HFFc6 (cell line): ENCODE data around the gene ABI1. TPM values are rescaled to one million over a fixed set of nuclear protein-coding genes. Genes with fewer than 3 reads are reported as not detected.

Source experiments
- DNase-seq: peaks from one replicate; pipeline ENCODE4 v3.0.0-alpha.2; 2018
- H3K27ac Mint-ChIP-seq: 2 replicates; pipeline ENCODE4 v1.8.0; 2020; ENCODE audit warnings: mild to moderate bottlenecking, mixed read lengths
- H3K27me3 Mint-ChIP-seq: 2 replicates; pipeline ENCODE4 v1.8.0; 2021; ENCODE audit warnings: mild to moderate bottlenecking, moderate library complexity, mixed read lengths; ENCODE audit not compliant: insufficient read depth
- H3K36me3 Mint-ChIP-seq: 2 replicates; pipeline ENCODE4 v1.8.0; 2021; ENCODE audit warnings: low read depth, mixed read lengths
- H3K4me1 Mint-ChIP-seq: 2 replicates; pipeline ENCODE4 v1.8.0; 2020; ENCODE audit warnings: low read depth, mixed read lengths
- H3K4me3 Mint-ChIP-seq: 2 replicates; pipeline ENCODE4 v1.8.0; 2020; ENCODE audit warnings: mild to moderate bottlenecking, moderate library complexity, mixed read lengths
- H3K9me3 Mint-ChIP-seq: 2 replicates; pipeline ENCODE4 v1.8.0; 2020; ENCODE audit warnings: mild to moderate bottlenecking, mixed read lengths
- total RNA-seq, 6 experiments: library from RNA; stranded (reverse); fragmentation: NEBNext Ultra II Directional; extraction: Animal tissue kit (Norgen Biotek cat#: 25700); gene quantifications; 2 replicates in 1 of 6; 3 replicates in 5 of 6; pipeline ENCODE4 v1.2.3, GENCODE V29; 2021
- TF ChIP-seq, protein P1 (sequence below): fragments of 200-600 bp; sonication (generic); IDR thresholded peaks from 2 replicates; pipeline ENCODE4 v1.5.0; 2021; ENCODE audit warnings: antibody characterized with exemption, mild to moderate bottlenecking

ABI1 gene
- total RNA-seq, 6 experiments from 2014 or later: 48.0 to 56.5 (median 53.3) TPM

GRCh38 chr10:26746061-26746460 lies 114.7 kb downstream of the ABI1 start:
- Mint-ChIP-seq H3K27ac (peak overlapping the region; percentile 8; the same call in 1 of the 2 replicates), H3K4me3 (no peak overlapping the region), H3K4me1 (peaks cover 14% of the 10 kb centered on the region), H3K36me3 (peaks cover 20% of the 10 kb centered on the region), H3K27me3 (peaks cover 2% of the 10 kb centered on the region), H3K9me3 (no peaks in the 10 kb centered on the region)
- no peak for DNase-seq
- TF ChIP-seq, protein P1, sequence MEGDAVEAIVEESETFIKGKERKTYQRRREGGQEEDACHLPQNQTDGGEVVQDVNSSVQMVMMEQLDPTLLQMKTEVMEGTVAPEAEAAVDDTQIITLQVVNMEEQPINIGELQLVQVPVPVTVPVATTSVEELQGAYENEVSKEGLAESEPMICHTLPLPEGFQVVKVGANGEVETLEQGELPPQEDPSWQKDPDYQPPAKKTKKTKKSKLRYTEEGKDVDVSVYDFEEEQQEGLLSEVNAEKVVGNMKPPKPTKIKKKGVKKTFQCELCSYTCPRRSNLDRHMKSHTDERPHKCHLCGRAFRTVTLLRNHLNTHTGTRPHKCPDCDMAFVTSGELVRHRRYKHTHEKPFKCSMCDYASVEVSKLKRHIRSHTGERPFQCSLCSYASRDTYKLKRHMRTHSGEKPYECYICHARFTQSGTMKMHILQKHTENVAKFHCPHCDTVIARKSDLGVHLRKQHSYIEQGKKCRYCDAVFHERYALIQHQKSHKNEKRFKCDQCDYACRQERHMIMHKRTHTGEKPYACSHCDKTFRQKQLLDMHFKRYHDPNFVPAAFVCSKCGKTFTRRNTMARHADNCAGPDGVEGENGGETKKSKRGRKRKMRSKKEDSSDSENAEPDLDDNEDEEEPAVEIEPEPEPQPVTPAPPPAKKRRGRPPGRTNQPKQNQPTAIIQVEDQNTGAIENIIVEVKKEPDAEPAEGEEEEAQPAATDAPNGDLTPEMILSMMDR: no peak

DNA sequence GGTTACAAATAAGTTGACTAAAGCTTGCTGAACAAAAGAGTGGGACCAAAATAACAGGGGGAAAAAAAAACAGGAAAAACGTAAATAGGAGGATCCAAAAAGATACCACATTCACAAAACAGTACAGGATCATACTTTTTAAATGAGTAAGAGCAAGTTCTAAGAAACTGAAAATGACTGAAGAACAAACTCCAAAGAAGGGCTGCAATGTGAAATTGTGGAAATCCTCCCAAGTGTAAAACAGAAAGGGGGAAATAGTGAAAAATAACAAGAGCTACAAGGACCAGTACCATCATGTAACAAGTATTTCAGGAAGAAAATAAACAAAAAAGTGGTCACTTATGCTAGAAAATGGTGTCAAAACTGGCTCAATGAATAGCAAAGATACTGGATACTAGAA lies 116.9 kb downstream of the ABI1 start:
- H3K4me3 Mint-ChIP-seq: no peak overlapping the region
- H3K9me3 Mint-ChIP-seq: no peaks in the 10 kb centered on the region
- H3K27me3 Mint-ChIP-seq: peaks cover 2% of the 10 kb centered on the region
- peaks cover 32% of the 10 kb centered on the region for H3K36me3 Mint-ChIP-seq
- TF ChIP-seq, protein P1: no peak
- peak overlapping the region; percentile 38 for H3K27ac Mint-ChIP-seq
- H3K4me1 Mint-ChIP-seq: peaks cover 14% of the 10 kb centered on the region
- DNase-seq: no peak

- TF ChIP-seq, protein P1: no peak
- Mint-ChIP-seq H3K9me3 (no peaks in the 10 kb centered on the region), H3K36me3 (peaks cover 32% of the 10 kb centered on the region), H3K27me3 (peaks cover 2% of the 10 kb centered on the region), H3K4me3 (no peak overlapping the region), H3K4me1 (peaks cover 14% of the 10 kb centered on the region), H3K27ac (peak overlapping the region; percentile 43)
- DNase-seq: no peak
These were observed 117.7 kb downstream of the ABI1 start for GRCh38 chr10:26743091-26743490.

- TF ChIP-seq, protein P1: no peak
- Mint-ChIP-seq H3K27ac (no peak overlapping the region), H3K27me3 (peaks cover 2% of the 10 kb centered on the region), H3K4me1 (peaks cover 14% of the 10 kb centered on the region), H3K36me3 (peaks cover 32% of the 10 kb centered on the region), H3K9me3 (no peaks in the 10 kb centered on the region), H3K4me3 (no peak overlapping the region)
- no peak for DNase-seq
These were observed 119.4 kb downstream of the ABI1 start for GRCh38 chr10:26741368-26741767.

DNA sequence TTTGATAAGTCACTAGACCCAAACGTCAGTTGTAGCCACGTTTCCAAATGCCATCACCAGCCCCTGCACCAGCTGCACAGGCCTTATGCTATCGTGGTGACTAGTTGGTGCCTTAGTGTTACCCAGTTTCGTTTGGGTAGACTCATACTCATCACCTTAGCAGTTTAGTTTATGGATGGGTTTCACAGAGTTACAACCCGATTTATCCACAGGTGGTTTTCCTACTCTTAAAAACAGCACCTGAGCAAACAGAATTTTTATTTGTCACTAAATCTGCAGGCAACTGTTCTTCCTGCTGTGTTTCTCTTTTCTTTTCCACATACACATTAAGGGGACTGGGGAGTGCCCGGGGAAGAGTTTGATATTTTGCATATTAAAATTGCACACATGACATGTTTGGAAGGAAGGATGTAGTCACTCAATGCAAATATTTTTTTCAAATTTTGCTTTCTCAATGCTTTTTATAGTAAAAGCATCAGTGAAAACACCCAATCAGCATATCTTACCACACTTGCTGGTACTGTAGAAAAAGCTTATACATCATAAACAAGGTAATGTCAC lies 121.6 kb downstream of the ABI1 start:
- TF ChIP-seq, protein P1: no peak
- H3K36me3 Mint-ChIP-seq: peaks cover 33% of the 10 kb centered on the region
- H3K9me3 Mint-ChIP-seq: no peaks in the 10 kb centered on the region
- no peak for DNase-seq
- H3K27me3 Mint-ChIP-seq: peaks cover 2% of the 10 kb centered on the region; the same call in 1 of the 2 replicates
- peaks cover 14% of the 10 kb centered on the region for H3K4me1 Mint-ChIP-seq
- H3K4me3 Mint-ChIP-seq: no peak overlapping the region; the same call in 1 of the 2 replicates
- H3K27ac Mint-ChIP-seq: 0 out of 2 replicates have a peak overlapping the region, but pooled peaks have one; percentile 13
